Fibroblast of lung (primary cell): Measurements from ENCODE around the gene CLEC4G. TPM values are rescaled to one million over a fixed set of nuclear protein-coding genes. Genes with fewer than 3 reads are reported as not detected.

Experiments
- DNase-seq, 2 donors: peaks; one replicate each; pipeline versions ENCODE4 v3.0.0 to v3.0.0-alpha.2; 2010; ENCODE audit warnings: low read depth in 2 of 2
- H2AFZ ChIP-seq: 2 replicates; pipeline ENCODE4 v1.5.1; 2012; ENCODE audit warnings: low read length, control low read depth, inconsistent platforms
- H3K27ac ChIP-seq: 2 replicates; pipeline ENCODE4 v1.5.1; 2011; ENCODE audit warnings: low read length, control low read depth; ENCODE audit not compliant: insufficient read depth
- H3K27me3 ChIP-seq: 2 replicates; pipeline ENCODE4 v1.5.1; 2011; ENCODE audit warnings: mild to moderate bottlenecking, low read length; ENCODE audit not compliant: control insufficient read depth, insufficient read depth
- H3K36me3 ChIP-seq: 2 replicates; pipeline ENCODE4 v1.5.1; 2011; ENCODE audit warnings: low read length; ENCODE audit not compliant: control insufficient read depth, insufficient read depth
- H3K4me1 ChIP-seq: 2 replicates; pipeline ENCODE4 v1.5.1; 2011; ENCODE audit warnings: low read length; ENCODE audit not compliant: control insufficient read depth, insufficient read depth; ENCODE audit errors: extremely low read depth
- H3K4me2 ChIP-seq: 2 replicates; pipeline ENCODE4 v1.5.1; 2011; ENCODE audit warnings: low read length, control low read depth; ENCODE audit not compliant: insufficient read depth; ENCODE audit errors: extremely low read depth
- H3K4me3 ChIP-seq, 4 experiments: fragments of 200-600 bp in 1 of 4; sonication (generic) in 1 of 4; replicated peaks in 1 of 4; 2 replicates each; pipeline ENCODE4 v1.5.1; 2011 to 2016; ENCODE audit warnings: low read length in 4 of 4, low read depth in 3 of 4, mild to moderate bottlenecking in 3 of 4, control low read depth in 2 of 4, inconsistent platforms in 1 of 4, mixed read lengths in 1 of 4; ENCODE audit not compliant: insufficient read depth in 1 of 4; ENCODE audit errors: control extremely low read depth in 1 of 4
- H3K79me2 ChIP-seq: 2 replicates; pipeline ENCODE4 v1.5.1; 2012; ENCODE audit warnings: mild to moderate bottlenecking, low read length, inconsistent platforms; ENCODE audit not compliant: control insufficient read depth, insufficient read depth
- H3K9ac ChIP-seq: 2 replicates; pipeline ENCODE4 v1.5.1; 2011; ENCODE audit warnings: mild to moderate bottlenecking, low read length, control low read depth; ENCODE audit not compliant: insufficient read depth
- H3K9me3 ChIP-seq: 2 replicates; pipeline ENCODE4 v1.5.1; 2012; ENCODE audit warnings: low read depth, low read length; ENCODE audit not compliant: control insufficient read depth, insufficient read depth
- H4K20me1 ChIP-seq: 2 replicates; pipeline ENCODE4 v1.5.1; 2011; ENCODE audit warnings: low read length; ENCODE audit not compliant: control insufficient read depth, insufficient read depth; ENCODE audit errors: extremely low read depth
- CTCF ChIP-seq, 2 donors: IDR thresholded peaks in 1 of 2; conservative IDR thresholded peaks in 1 of 2; 1 replicate in 1 of 2; 2 replicates in 1 of 2; pipeline ENCODE4 v1.5.1; 2011 to 2012; ENCODE audit warnings: low read length in 2 of 2, control low read depth in 1 of 2, inconsistent platforms in 1 of 2, low read depth in 1 of 2, mild to moderate bottlenecking in 1 of 2
- EZH2 ChIP-seq: IDR thresholded peaks from 2 replicates; pipeline ENCODE4 v1.5.1; 2012; ENCODE audit warnings: low read length, control low read depth, mild to moderate bottlenecking; ENCODE audit errors: missing control alignments
- polyA plus RNA-seq, 2 donors: library from polyadenylated mRNA; depleted of rRNA in 1 of 2; stranded (reverse) in 1 of 2; unstranded in 1 of 2; fragments of >200 nt; gene quantifications; 2 replicates each; pipeline ENCODE4 v1.2.1, GENCODE V29; 2011 to 2012; ENCODE audit warnings: missing spikeins in 1 of 2
- total RNA-seq: library from RNA; depleted of rRNA; stranded (reverse); fragments of >200 nt; gene quantifications from 2 replicates; pipeline ENCODE4 v1.2.1, GENCODE V29; 2014

The CLEC4G gene
- total and polyA plus RNA-seq, 2 donors (not counting 1 experiment from before 2014, with no cell fraction given): not detected

- no peaks in the 10 kb centered on the region for H3K27me3 ChIP-seq
- no peak overlapping the region for H3K4me3 ChIP-seq
- no peak overlapping the region for H3K4me2 ChIP-seq
- H3K36me3 ChIP-seq: no peaks in the 10 kb centered on the region
- TF ChIP-seq CTCF (conservative IDR thresholded peaks at IDR 0.05 in 1 of 2, IDR thresholded peaks at IDR 0.05 in 1 of 2; ENCODE audit: low read depth in 1 of 2, low read length in 2 of 2): no peak
- TF ChIP-seq EZH2: no peak
- no peaks in the 10 kb centered on the region for H3K79me2 ChIP-seq
- H3K27ac ChIP-seq: no peak overlapping the region
- DNase-seq: no peak
- no peaks in the 10 kb centered on the region for H3K4me1 ChIP-seq
- no peak overlapping the region for H2AFZ ChIP-seq
- no peaks in the 10 kb centered on the region for H3K9me3 ChIP-seq
- H3K9ac ChIP-seq: no peak overlapping the region
- no peaks in the 10 kb centered on the region for H4K20me1 ChIP-seq
Observed at GRCh38 chr19:7737215-7737614, 5.3 kb upstream of the CLEC4G start.

- Histone ChIP-seq H3K4me1 (no peaks in the 10 kb centered on the region), H2AFZ (no peak overlapping the region), H3K27me3 (peaks cover 3% of the 10 kb centered on the region), H4K20me1 (no peaks in the 10 kb centered on the region), H3K9me3 (no peaks in the 10 kb centered on the region), H3K79me2 (no peaks in the 10 kb centered on the region), H3K36me3 (no peaks in the 10 kb centered on the region), H3K27ac (no peak overlapping the region), H3K4me3 (no peak overlapping the region), H3K4me2 (no peak overlapping the region), H3K9ac (no peak overlapping the region)
- no peak for DNase-seq
- no peak for TF ChIP-seq CTCF (conservative IDR thresholded peaks at IDR 0.05 in 1 of 2, IDR thresholded peaks at IDR 0.05 in 1 of 2; ENCODE audit: low read depth in 1 of 2, low read length in 2 of 2)
- no peak for TF ChIP-seq EZH2
Observed at GRCh38 chr19:7736148-7736547, 4.2 kb upstream of the CLEC4G start.

- Histone ChIP-seq H3K9me3 (no peaks in the 10 kb centered on the region), H3K4me1 (no peaks in the 10 kb centered on the region), H3K79me2 (no peaks in the 10 kb centered on the region), H3K36me3 (no peaks in the 10 kb centered on the region), H4K20me1 (no peaks in the 10 kb centered on the region), H3K27ac (no peak overlapping the region), H3K9ac (no peak overlapping the region), H2AFZ (no peak overlapping the region), H3K27me3 (peaks cover 3% of the 10 kb centered on the region), H3K4me3 (no peak overlapping the region), H3K4me2 (no peak overlapping the region)
- peak in 1 of 2 donors; percentile 17 for DNase-seq
- TF ChIP-seq EZH2 (no peak), CTCF (conservative IDR thresholded peaks at IDR 0.05 in 1 of 2, IDR thresholded peaks at IDR 0.05 in 1 of 2; ENCODE audit: low read depth in 1 of 2, low read length in 2 of 2) (no peak)
Observed at GRCh38 chr19:7734220-7735203, 2.6 kb upstream of the CLEC4G start.
